Neural crest cell (in vitro differentiated cells): ENCODE measurements around the gene THEMIS2. TPM values are rescaled to one million over a fixed set of nuclear protein-coding genes. Genes with fewer than 3 reads are reported as not detected.

ENCODE experiments used
- DNase-seq: peaks from one replicate; pipeline ENCODE4 v3.0.0; 2021; ENCODE audit warnings: low read depth, mixed read lengths, low spot score
- H3K27ac Mint-ChIP-seq: one replicate; pipeline ENCODE4 v1.8.0; 2021; ENCODE audit warnings: mild to moderate bottlenecking, mixed read lengths; ENCODE audit not compliant: unreplicated experiment
- H3K27me3 Mint-ChIP-seq: 2 replicates; pipeline ENCODE4 v1.8.0; 2021; ENCODE audit warnings: low read depth, mild to moderate bottlenecking, mixed read lengths
- H3K36me3 Mint-ChIP-seq: 2 replicates; pipeline ENCODE4 v1.8.0; 2021; ENCODE audit warnings: low read depth, mild to moderate bottlenecking, mixed read lengths
- H3K4me1 Mint-ChIP-seq: 2 replicates; pipeline ENCODE4 v1.8.0; 2021; ENCODE audit warnings: mixed read lengths
- H3K4me3 Mint-ChIP-seq: one replicate; pipeline ENCODE4 v1.8.0; 2021; ENCODE audit warnings: mild to moderate bottlenecking, mixed read lengths
- H3K9me3 Mint-ChIP-seq: 2 replicates; pipeline ENCODE4 v1.8.0; 2021; ENCODE audit warnings: mixed read lengths
- total RNA-seq: library from RNA; stranded (reverse); gene quantifications from 2 replicates; pipeline ENCODE4 v1.2.1, GENCODE V29; 2021
- TF ChIP-seq, protein P1 (sequence below): fragments of 200-600 bp; sonication (generic); conservative IDR thresholded peaks from 2 replicates; pipeline ENCODE4 v1.5.0; 2021; ENCODE audit warnings: antibody characterized with exemption, mild to moderate bottlenecking

The THEMIS2 gene
- total RNA-seq, 1 donor from 2014 or later, result 5.5 TPM

DNA sequence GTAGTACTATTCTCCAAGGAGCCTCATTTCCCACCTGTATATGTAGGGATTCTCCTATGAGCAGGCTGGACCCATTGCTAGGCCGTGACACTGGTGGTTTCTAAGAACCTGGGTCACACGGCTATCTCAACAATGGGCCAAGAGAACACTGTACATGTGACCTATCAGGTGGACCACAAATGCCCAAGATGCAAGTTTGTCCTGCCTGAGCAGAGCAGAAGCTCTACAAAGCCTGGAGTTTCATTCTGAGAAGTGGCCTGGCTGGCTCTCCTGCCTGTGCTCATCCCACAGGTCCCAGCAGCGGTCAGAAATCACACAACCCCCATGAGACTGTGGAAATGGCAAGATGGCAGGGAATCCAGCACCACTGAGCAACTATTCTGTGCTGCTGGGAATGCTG is 17.2 kb downstream of the THEMIS2 start:
- Mint-ChIP-seq H3K4me3 (no peak overlapping the region), H3K27ac (no peak overlapping the region), H3K9me3 (no peaks in the 10 kb centered on the region), H3K36me3 (peaks cover 16% of the 10 kb centered on the region), H3K4me1 (peaks cover 4% of the 10 kb centered on the region), H3K27me3 (no peaks in the 10 kb centered on the region)
- TF ChIP-seq, protein P1, sequence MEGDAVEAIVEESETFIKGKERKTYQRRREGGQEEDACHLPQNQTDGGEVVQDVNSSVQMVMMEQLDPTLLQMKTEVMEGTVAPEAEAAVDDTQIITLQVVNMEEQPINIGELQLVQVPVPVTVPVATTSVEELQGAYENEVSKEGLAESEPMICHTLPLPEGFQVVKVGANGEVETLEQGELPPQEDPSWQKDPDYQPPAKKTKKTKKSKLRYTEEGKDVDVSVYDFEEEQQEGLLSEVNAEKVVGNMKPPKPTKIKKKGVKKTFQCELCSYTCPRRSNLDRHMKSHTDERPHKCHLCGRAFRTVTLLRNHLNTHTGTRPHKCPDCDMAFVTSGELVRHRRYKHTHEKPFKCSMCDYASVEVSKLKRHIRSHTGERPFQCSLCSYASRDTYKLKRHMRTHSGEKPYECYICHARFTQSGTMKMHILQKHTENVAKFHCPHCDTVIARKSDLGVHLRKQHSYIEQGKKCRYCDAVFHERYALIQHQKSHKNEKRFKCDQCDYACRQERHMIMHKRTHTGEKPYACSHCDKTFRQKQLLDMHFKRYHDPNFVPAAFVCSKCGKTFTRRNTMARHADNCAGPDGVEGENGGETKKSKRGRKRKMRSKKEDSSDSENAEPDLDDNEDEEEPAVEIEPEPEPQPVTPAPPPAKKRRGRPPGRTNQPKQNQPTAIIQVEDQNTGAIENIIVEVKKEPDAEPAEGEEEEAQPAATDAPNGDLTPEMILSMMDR, result no peak
- no peak for DNase-seq

DNA sequence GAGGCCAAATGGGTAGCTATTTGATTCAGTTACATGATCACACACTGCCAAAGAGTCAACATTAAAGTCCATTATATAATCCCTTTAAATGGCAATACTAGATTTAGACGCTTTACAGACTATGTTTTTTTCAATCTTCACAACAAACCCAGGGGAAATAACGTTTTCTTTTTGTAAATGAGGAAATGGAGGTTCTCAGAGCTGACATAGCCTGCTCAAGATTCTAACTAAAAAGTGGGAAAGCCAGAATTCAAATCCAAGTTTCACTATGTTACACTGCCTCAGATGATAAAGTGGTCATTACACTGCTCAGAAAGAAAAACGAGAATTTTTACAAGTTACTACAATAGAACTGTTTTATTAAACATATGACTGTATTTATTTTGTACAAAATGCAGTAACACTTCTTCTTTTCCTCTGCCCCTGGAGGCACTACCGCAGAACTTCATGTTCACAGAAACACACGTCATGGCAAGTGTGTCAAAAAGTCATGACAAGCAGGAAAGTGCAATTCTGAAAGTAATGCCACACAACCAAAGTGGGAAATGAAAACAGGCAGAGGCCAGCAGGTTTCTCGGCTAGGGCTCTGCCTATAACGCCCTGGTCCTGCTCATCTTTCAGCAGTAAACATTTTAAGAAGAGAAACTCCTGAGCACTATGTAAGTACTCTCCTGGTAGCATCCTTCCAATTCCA is 19.0 kb downstream of the THEMIS2 start:
- no peaks in the 10 kb centered on the region for H3K9me3 Mint-ChIP-seq
- no peak for DNase-seq
- TF ChIP-seq, protein P1, result no peak
- H3K4me3 Mint-ChIP-seq, result no peak overlapping the region
- H3K27me3 Mint-ChIP-seq, result no peaks in the 10 kb centered on the region
- peaks cover 10% of the 10 kb centered on the region for H3K4me1 Mint-ChIP-seq
- peaks cover 21% of the 10 kb centered on the region for H3K36me3 Mint-ChIP-seq
- H3K27ac Mint-ChIP-seq, result no peak overlapping the region

DNA sequence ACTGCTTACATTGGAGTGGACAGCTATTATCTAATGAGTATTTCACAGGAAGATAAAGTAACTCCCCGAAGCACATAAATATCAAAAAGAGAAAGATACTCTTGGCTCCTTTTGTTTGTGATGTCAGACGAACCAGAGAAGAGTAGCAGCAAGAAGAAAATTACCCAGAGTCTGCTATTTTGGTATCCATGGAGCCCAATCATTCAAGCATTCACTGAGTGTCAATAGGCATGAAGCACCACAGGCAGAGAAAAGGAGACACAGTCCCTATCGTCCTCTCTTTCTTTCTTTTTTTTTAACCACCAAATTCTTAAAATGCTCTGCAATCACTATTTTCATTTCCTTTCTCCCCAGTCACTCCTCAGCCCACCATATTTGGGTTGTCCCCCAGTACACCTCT is 22.2 kb downstream of the THEMIS2 start:
- no peak for DNase-seq
- TF ChIP-seq, protein P1, result no peak
- Mint-ChIP-seq H3K9me3 (no peaks in the 10 kb centered on the region), H3K27me3 (no peaks in the 10 kb centered on the region), H3K36me3 (peaks cover 18% of the 10 kb centered on the region), H3K4me1 (peaks cover 10% of the 10 kb centered on the region), H3K27ac (peak overlapping the region; percentile 47), H3K4me3 (no peak overlapping the region)

DNA sequence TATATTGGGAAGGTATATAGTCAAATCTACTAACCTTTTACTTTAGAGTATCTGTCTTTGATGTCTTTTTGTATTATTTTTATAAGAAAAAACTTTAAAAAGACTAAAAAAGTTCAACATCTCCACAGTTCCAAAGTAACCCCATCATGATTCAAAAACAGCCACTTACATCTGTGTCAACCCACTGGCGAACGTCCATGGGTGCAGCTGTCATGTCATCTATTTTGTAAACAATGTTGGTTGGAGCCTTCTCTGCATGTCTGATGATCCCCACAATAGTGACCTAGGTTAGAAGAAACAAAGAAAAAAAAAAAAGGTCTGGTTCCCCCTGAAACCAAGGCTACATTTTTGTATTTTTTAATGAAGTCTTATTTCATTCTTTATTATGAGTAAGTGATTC is 34.4 kb downstream of the THEMIS2 start:
- Mint-ChIP-seq H3K9me3 (no peaks in the 10 kb centered on the region), H3K4me3 (no peak overlapping the region), H3K4me1 (no peaks in the 10 kb centered on the region), H3K36me3 (peaks cover 5% of the 10 kb centered on the region), H3K27me3 (no peaks in the 10 kb centered on the region), H3K27ac (no peak overlapping the region)
- TF ChIP-seq, protein P1, result no peak
- DNase-seq, result no peak

DNA sequence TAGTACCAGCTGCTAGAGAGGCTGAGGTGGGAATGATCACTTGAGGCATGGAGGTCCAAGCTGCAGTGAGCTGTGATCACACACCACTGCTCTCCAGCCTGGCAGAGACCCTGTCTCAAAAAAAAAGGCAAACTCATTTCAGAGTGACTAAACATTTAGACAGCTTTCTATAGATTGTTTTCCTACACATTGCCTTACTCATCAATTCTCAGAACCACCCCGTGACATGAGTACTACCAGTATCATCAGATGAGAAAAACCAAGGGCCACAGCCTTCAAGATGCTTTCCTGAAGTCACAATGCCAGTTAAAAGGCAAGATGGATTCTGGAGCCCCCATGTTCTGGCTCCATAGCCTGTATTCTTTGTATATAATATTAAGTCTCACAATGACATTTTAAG is 40.1 kb downstream of the THEMIS2 start:
- H3K36me3 Mint-ChIP-seq, result peaks cover 9% of the 10 kb centered on the region
- peak overlapping the region; percentile 81 for H3K4me3 Mint-ChIP-seq
- H3K4me1 Mint-ChIP-seq, result peaks cover 11% of the 10 kb centered on the region
- peaks cover 16% of the 10 kb centered on the region for H3K27me3 Mint-ChIP-seq
- DNase-seq, result no peak
- H3K27ac Mint-ChIP-seq, result no peak overlapping the region
- TF ChIP-seq, protein P1, result no peak
- peaks cover 2% of the 10 kb centered on the region for H3K9me3 Mint-ChIP-seq
